ENCODE results near the gene CLNK.
"Not testable (repeated sequence)": the region's sequence is repeated elsewhere in the genome, so short reads cannot be mapped to it uniquely, and the experiment has no call there.

The CLNK gene

GRCh38 chr4:10582059-10582686 lies 102.4 kb downstream of the CLNK start:
- Histone ChIP-seq H3K27ac (ENCODE audit: low read length) (no peak overlapping the region), H3K4me3 (ENCODE audit: low read length) (no peak overlapping the region), H3K4me1 (ENCODE audit: control insufficient read depth, insufficient read depth, low read length) (0 out of 2 replicates have a peak, but pooled peaks cover 1% of the 10 kb centered on the region), H3K36me3 (ENCODE audit: control insufficient read depth, insufficient read depth, low read length) (no peaks in the 10 kb centered on the region), H3K9me3 (ENCODE audit: control insufficient read depth, insufficient read depth, low read length) (no peaks in the 10 kb centered on the region), H3K27me3 (ENCODE audit: control insufficient read depth, insufficient read depth, low read length) (no peaks in the 10 kb centered on the region)
- no CpG with 5 or more reads among the region's 3 CpGs for WGBS (ENCODE audit: insufficient coverage, insufficient read length)
- no peak for DNase-seq (ENCODE audit: low read depth, low spot score)

DNA sequence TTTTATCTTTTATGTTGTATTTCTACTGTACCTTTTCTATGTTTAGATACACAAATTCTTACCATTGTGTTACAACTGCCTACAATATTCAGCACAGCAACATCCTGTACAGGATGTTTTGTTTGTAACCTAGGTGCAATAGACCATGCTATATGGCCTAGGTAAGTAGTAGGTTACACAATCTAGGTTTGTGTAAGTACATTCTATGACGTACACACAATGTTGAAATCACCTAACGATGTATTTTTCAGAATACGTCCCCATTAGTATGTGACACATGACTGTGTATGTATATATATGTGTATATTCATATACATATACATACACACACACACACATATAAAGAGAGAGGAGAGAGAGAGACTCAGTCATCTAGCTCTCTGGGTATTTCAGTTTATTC lies 103.5 kb downstream of the CLNK start:
- Histone ChIP-seq H3K36me3 (ENCODE audit: control insufficient read depth, insufficient read depth, low read length) (no peaks in the 10 kb centered on the region), H3K27me3 (ENCODE audit: control insufficient read depth, insufficient read depth, low read length) (no peaks in the 10 kb centered on the region), H3K4me3 (ENCODE audit: low read length) (no peak overlapping the region), H3K4me1 (ENCODE audit: control insufficient read depth, insufficient read depth, low read length) (0 out of 2 replicates have a peak, but pooled peaks cover 1% of the 10 kb centered on the region), H3K27ac (ENCODE audit: low read length) (no peak overlapping the region), H3K9me3 (ENCODE audit: control insufficient read depth, insufficient read depth, low read length) (no peaks in the 10 kb centered on the region)
- DNase-seq (ENCODE audit: low read depth, low spot score), result no peak
- WGBS (ENCODE audit: insufficient coverage, insufficient read length), result no CpG with 5 or more reads among the region's 3 CpGs

DNA sequence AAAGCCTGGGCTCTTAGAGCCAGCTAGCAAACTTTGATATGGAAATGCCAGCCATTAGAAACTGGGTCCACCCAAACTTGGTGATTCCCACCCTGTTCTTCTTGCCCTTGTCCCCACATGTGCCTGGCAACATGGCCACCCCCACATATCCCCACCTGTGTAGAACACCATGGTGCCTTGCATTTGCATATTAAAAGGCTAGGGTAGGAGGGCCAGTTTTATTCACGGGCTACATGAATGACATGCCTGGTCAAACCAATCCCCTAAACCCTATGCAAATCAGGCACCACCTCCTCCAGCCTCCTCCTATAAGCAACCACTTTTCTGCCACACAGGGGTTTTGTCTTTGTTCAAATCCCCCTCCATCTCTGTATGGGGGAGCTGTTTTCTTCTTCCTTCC lies 104.9 kb downstream of the CLNK start:
- Histone ChIP-seq H3K27me3 (ENCODE audit: control insufficient read depth, insufficient read depth, low read length) (no peaks in the 10 kb centered on the region), H3K9me3 (ENCODE audit: control insufficient read depth, insufficient read depth, low read length) (no peaks in the 10 kb centered on the region), H3K27ac (ENCODE audit: low read length) (no peak overlapping the region), H3K36me3 (ENCODE audit: control insufficient read depth, insufficient read depth, low read length) (no peaks in the 10 kb centered on the region), H3K4me1 (ENCODE audit: control insufficient read depth, insufficient read depth, low read length) (0 out of 2 replicates have a peak, but pooled peaks cover 1% of the 10 kb centered on the region), H3K4me3 (ENCODE audit: low read length) (no peak overlapping the region)
- WGBS (ENCODE audit: insufficient coverage, insufficient read length), result no CpG with 5 or more reads among the region's 1 CpG
- DNase-seq (ENCODE audit: low read depth, low spot score), result peak; percentile 16

DNA sequence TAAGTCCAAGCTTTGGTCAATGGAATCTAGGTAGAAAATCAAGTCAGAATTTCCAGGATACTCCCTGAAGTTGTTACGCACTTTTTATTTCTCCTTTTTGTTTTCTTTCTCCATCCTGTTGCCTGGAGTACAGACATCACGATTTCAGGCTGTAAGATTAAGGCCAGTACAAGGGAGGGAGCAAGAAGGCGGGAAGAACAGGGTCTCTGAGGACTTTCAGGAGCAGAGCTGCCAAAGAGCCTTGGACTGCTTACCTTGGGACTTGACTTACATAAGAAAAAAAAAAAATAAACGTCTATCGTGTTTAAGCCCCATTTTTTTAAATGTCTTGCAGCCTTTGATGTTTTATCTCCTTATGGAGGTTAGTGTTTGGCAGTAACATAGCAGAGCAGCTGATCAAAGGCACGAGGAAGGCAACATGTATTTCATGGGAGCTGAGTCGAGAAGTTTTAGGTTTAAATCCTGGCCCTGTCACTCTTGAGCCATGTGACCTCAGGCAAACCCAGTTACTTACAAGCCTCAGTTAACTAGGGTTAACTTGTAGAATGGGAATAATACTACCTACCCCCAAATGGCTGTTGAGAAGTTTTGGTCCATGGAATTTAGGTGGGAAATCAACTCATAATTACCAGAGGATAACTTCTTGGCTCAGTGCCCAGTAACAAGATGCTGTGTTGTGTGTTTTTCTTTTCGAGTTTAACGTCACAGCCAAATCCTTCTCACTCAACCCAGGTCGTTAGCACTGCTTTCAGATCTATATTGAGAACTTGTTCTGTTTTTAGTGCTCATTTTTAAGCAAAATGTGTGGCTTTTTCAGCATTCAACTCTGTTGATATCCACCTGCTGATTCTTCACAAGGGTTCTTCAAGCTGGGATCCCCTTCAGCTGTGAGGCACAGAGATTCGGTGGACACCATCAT lies 106.8 kb downstream of the CLNK start:
- no CpG with 5 or more reads among the region's 11 CpGs for WGBS (ENCODE audit: insufficient coverage, insufficient read length)
- no peak for DNase-seq (ENCODE audit: low read depth, low spot score)
- H3K4me3 ChIP-seq (ENCODE audit: low read length), result no peak overlapping the region
- no peaks in the 10 kb centered on the region for H3K9me3 ChIP-seq (ENCODE audit: control insufficient read depth, insufficient read depth, low read length)
- H3K4me1 ChIP-seq (ENCODE audit: control insufficient read depth, insufficient read depth, low read length), result 0 out of 2 replicates have a peak, but pooled peaks cover 3% of the 10 kb centered on the region
- no peak overlapping the region for H3K27ac ChIP-seq (ENCODE audit: low read length)
- H3K36me3 ChIP-seq (ENCODE audit: control insufficient read depth, insufficient read depth, low read length), result no peaks in the 10 kb centered on the region
- H3K27me3 ChIP-seq (ENCODE audit: control insufficient read depth, insufficient read depth, low read length), result no peaks in the 10 kb centered on the region

- Histone ChIP-seq H3K36me3 (ENCODE audit: control insufficient read depth, insufficient read depth, low read length) (no peaks in the 10 kb centered on the region), H3K4me3 (ENCODE audit: low read length) (no peak overlapping the region), H3K27me3 (ENCODE audit: control insufficient read depth, insufficient read depth, low read length) (no peaks in the 10 kb centered on the region), H3K4me1 (ENCODE audit: control insufficient read depth, insufficient read depth, low read length) (0 out of 2 replicates have a peak, but pooled peaks cover 3% of the 10 kb centered on the region), H3K9me3 (ENCODE audit: control insufficient read depth, insufficient read depth, low read length) (no peaks in the 10 kb centered on the region), H3K27ac (ENCODE audit: low read length) (no peak overlapping the region)
- WGBS (ENCODE audit: insufficient coverage, insufficient read length), result no CpG with 5 or more reads among the region's 1 CpG
- DNase-seq (ENCODE audit: low read depth, low spot score), result no peak
Observed at GRCh38 chr4:10577018-10577417, 107.5 kb downstream of the CLNK start.

DNA sequence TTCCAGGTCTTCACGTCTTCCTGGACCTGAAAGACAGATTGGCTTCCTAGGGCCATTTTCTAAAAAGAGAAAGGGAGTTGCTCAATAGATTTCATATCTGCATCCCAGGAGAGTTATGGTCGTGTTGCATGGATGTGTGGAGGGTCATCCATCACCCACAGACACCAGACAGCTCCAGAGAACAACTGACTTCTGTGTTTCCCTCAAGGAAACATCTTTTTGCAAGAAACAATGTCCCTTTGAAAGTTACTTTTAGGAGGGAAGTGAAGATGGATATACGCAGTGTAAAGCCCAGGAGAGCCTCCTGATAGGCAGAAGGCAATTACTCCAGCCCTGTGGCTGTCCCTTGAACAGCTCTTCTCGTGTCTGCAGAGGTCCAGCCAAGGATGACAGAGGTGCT lies 108.3 kb downstream of the CLNK start:
- H3K4me1 ChIP-seq (ENCODE audit: control insufficient read depth, insufficient read depth, low read length), result 0 out of 2 replicates have a peak, but pooled peaks cover 3% of the 10 kb centered on the region
- no peaks in the 10 kb centered on the region for H3K36me3 ChIP-seq (ENCODE audit: control insufficient read depth, insufficient read depth, low read length)
- H3K9me3 ChIP-seq (ENCODE audit: control insufficient read depth, insufficient read depth, low read length), result no peaks in the 10 kb centered on the region
- WGBS (ENCODE audit: insufficient coverage, insufficient read length), result no CpG with 5 or more reads among the region's 4 CpGs
- no peak overlapping the region for H3K4me3 ChIP-seq (ENCODE audit: low read length)
- H3K27ac ChIP-seq (ENCODE audit: low read length), result no peak overlapping the region
- DNase-seq (ENCODE audit: low read depth, low spot score), result no peak
- H3K27me3 ChIP-seq (ENCODE audit: control insufficient read depth, insufficient read depth, low read length), result no peaks in the 10 kb centered on the region

GRCh38 chr4:10575414-10575813 lies 109.2 kb downstream of the CLNK start:
- WGBS (ENCODE audit: insufficient coverage, insufficient read length), result no CpG with 5 or more reads among the region's 7 CpGs
- H3K27me3 ChIP-seq (ENCODE audit: control insufficient read depth, insufficient read depth, low read length), result no peaks in the 10 kb centered on the region
- no peaks in the 10 kb centered on the region for H3K36me3 ChIP-seq (ENCODE audit: control insufficient read depth, insufficient read depth, low read length)
- no peaks in the 10 kb centered on the region for H3K9me3 ChIP-seq (ENCODE audit: control insufficient read depth, insufficient read depth, low read length)
- DNase-seq (ENCODE audit: low read depth, low spot score), result no peak
- 0 out of 2 replicates have a peak, but pooled peaks cover 3% of the 10 kb centered on the region for H3K4me1 ChIP-seq (ENCODE audit: control insufficient read depth, insufficient read depth, low read length)
- H3K4me3 ChIP-seq (ENCODE audit: low read length), result no peak overlapping the region
- H3K27ac ChIP-seq (ENCODE audit: low read length), result no peak overlapping the region

GRCh38 chr4:10574553-10574952 lies 110.0 kb downstream of the CLNK start:
- not testable (repeated sequence) for H3K27me3 ChIP-seq (ENCODE audit: control insufficient read depth, insufficient read depth, low read length); H3K4me1 ChIP-seq (ENCODE audit: control insufficient read depth, insufficient read depth, low read length); H3K9me3 ChIP-seq (ENCODE audit: control insufficient read depth, insufficient read depth, low read length); H3K27ac ChIP-seq (ENCODE audit: low read length); H3K36me3 ChIP-seq (ENCODE audit: control insufficient read depth, insufficient read depth, low read length); DNase-seq (ENCODE audit: low read depth, low spot score); H3K4me3 ChIP-seq (ENCODE audit: low read length)
- no CpG with 5 or more reads among the region's 8 CpGs for WGBS (ENCODE audit: insufficient coverage, insufficient read length)

DNA sequence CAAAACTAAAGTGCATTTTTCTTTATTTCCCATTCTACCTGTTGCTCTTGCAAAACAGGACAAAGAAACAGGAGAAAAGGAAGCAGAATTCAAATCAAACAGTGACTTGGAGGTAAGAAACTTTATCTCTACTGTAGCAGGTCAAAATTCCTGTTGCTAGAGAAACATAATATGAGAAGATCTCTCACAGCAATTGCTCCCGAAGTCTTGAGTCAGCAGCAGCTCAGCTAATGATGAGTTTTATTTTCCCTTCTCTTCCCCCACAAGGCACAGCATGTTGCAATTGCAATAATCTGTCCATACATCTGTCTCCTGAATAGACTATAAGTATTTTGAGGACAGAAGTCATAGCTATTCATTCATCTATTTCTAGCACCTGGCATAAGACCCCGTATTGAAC lies 112.7 kb downstream of the CLNK start:
- Histone ChIP-seq H3K27ac (ENCODE audit: low read length) (no peak overlapping the region), H3K27me3 (ENCODE audit: control insufficient read depth, insufficient read depth, low read length) (no peaks in the 10 kb centered on the region), H3K9me3 (ENCODE audit: control insufficient read depth, insufficient read depth, low read length) (no peaks in the 10 kb centered on the region), H3K4me1 (ENCODE audit: control insufficient read depth, insufficient read depth, low read length) (0 out of 2 replicates have a peak, but pooled peaks cover 1% of the 10 kb centered on the region), H3K4me3 (ENCODE audit: low read length) (no peak overlapping the region), H3K36me3 (ENCODE audit: control insufficient read depth, insufficient read depth, low read length) (no peaks in the 10 kb centered on the region)
- no CpG with 5 or more reads among the region's 2 CpGs for WGBS (ENCODE audit: insufficient coverage, insufficient read length)
- DNase-seq (ENCODE audit: low read depth, low spot score), result no peak

- no peak overlapping the region for H3K4me3 ChIP-seq (ENCODE audit: low read length)
- no peak for DNase-seq (ENCODE audit: low read depth, low spot score)
Observed at GRCh38 chr4:10569491-10569890, 115.1 kb downstream of the CLNK start.

More at GRCh38 chr4:10569491-10569890, 115.1 kb downstream of the CLNK start:
- no peak overlapping the region for H3K27ac ChIP-seq (ENCODE audit: low read length)
- H3K4me1 ChIP-seq (ENCODE audit: control insufficient read depth, insufficient read depth, low read length), result 0 out of 2 replicates have a peak, but pooled peaks cover 1% of the 10 kb centered on the region
- no CpG with 5 or more reads among the region's 2 CpGs for WGBS (ENCODE audit: insufficient coverage, insufficient read length)
- H3K36me3 ChIP-seq (ENCODE audit: control insufficient read depth, insufficient read depth, low read length), result no peaks in the 10 kb centered on the region
- no peaks in the 10 kb centered on the region for H3K27me3 ChIP-seq (ENCODE audit: control insufficient read depth, insufficient read depth, low read length)
- H3K9me3 ChIP-seq (ENCODE audit: control insufficient read depth, insufficient read depth, low read length), result no peaks in the 10 kb centered on the region

Measured in iPS DF 6.9 (cell line).